Measurements from ENCODE around the gene PRKRIP1. TPM values are rescaled to one million over a fixed set of nuclear protein-coding genes. Genes with fewer than 3 reads are reported as not detected.
A peak's percentile ranks its signal among the peaks of the same experiment; 100 is the strongest.

The PRKRIP1 gene
- total RNA-seq, 1 experiment from 2014 or later, result 24.9 TPM

- H3K9me3 ChIP-seq (ENCODE audit: control insufficient read depth, insufficient read depth, low read depth, low read length), result no peaks in the 10 kb centered on the region
- ChIA-PET POLR2A (no interaction called here), CTCF (no interaction called here)
- no peak for TF ChIP-seq REST (IDR thresholded peaks at IDR 0.05; ENCODE audit: insufficient read depth in 1 of 2, low read depth in 2 of 2, low read length in 1 of 2)
- TF ChIP-seq, protein P1, sequence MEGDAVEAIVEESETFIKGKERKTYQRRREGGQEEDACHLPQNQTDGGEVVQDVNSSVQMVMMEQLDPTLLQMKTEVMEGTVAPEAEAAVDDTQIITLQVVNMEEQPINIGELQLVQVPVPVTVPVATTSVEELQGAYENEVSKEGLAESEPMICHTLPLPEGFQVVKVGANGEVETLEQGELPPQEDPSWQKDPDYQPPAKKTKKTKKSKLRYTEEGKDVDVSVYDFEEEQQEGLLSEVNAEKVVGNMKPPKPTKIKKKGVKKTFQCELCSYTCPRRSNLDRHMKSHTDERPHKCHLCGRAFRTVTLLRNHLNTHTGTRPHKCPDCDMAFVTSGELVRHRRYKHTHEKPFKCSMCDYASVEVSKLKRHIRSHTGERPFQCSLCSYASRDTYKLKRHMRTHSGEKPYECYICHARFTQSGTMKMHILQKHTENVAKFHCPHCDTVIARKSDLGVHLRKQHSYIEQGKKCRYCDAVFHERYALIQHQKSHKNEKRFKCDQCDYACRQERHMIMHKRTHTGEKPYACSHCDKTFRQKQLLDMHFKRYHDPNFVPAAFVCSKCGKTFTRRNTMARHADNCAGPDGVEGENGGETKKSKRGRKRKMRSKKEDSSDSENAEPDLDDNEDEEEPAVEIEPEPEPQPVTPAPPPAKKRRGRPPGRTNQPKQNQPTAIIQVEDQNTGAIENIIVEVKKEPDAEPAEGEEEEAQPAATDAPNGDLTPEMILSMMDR (IDR thresholded peaks at IDR 0.05), result no peak
- TF ChIP-seq SIN3A (IDR thresholded peaks at IDR 0.05; ENCODE audit: borderline replicate concordance, insufficient read depth, low read depth, low read length), result no peak
- no peak for TF ChIP-seq POLR2AphosphoS5 (IDR thresholded peaks at IDR 0.05; ENCODE audit: low read depth, low read length)
- no peak for TF ChIP-seq TCF7L2 (IDR thresholded peaks at IDR 0.05; ENCODE audit: low read depth, low read length)
- no peak overlapping the region for H3K27ac ChIP-seq (ENCODE audit: low read length)
- in situ Hi-C loops (cut with HindIII; ENCODE audit: low pct_unique_long_range_greater_than_20kb, low sequenced_read_pairs) (no loop called here), intact Hi-C loops (cut with micrococcal nuclease; ENCODE audit: unreplicated experiment) (no loop called here)
- no TSS peak for BruUV-seq (replicated peaks)
- no peaks in the 10 kb centered on the region for H3K27me3 ChIP-seq (ENCODE audit: control insufficient read depth, insufficient read depth, low read length)
- no peaks in the 10 kb centered on the region for H3K4me1 ChIP-seq (ENCODE audit: control insufficient read depth, insufficient read depth, low read length)
- H3K4me3 ChIP-seq (ENCODE audit: low read depth in 2 of 2, low read length in 2 of 2), result no peak overlapping the region
- DNase-seq (ENCODE audit: low read depth, low spot score), result no peak
- H3K36me3 ChIP-seq (ENCODE audit: control insufficient read depth, insufficient read depth, low read length), result no peaks in the 10 kb centered on the region; the same call in 1 of the 2 replicates
- 0 out of 2 replicates have a peak, but pooled peaks have one; percentile 2 for ATAC-seq
Observed at GRCh38 chr7:102471791-102472125, 75.6 kb downstream of the PRKRIP1 start.

- Histone ChIP-seq H3K4me3 (ENCODE audit: low read depth in 2 of 2, low read length in 2 of 2) (no peak overlapping the region), H3K36me3 (ENCODE audit: control insufficient read depth, insufficient read depth, low read length) (no peaks in the 10 kb centered on the region), H3K9me3 (ENCODE audit: control insufficient read depth, insufficient read depth, low read depth, low read length) (no peaks in the 10 kb centered on the region), H3K4me1 (ENCODE audit: control insufficient read depth, insufficient read depth, low read length) (no peaks in the 10 kb centered on the region), H3K27me3 (ENCODE audit: control insufficient read depth, insufficient read depth, low read length) (no peaks in the 10 kb centered on the region), H3K27ac (ENCODE audit: low read length) (no peak overlapping the region)
- BruUV-seq (replicated peaks), result no TSS peak
- DNase-seq (ENCODE audit: low read depth, low spot score), result no peak
- POLR2A ChIA-PET, result no interaction called here
- ATAC-seq, result 0 out of 2 replicates have a peak, but pooled peaks have one; percentile 4
- intact Hi-C loops (cut with micrococcal nuclease; ENCODE audit: unreplicated experiment) (no loop called here), in situ Hi-C loops (cut with HindIII; ENCODE audit: low pct_unique_long_range_greater_than_20kb, low sequenced_read_pairs) (no loop called here)
- CTCF ChIA-PET, result interaction anchor here (0.6 kb wide), 1 partner anchor 33 kb away, joined by 4 read pairs; no protein-coding TSS in a partner anchor
- TF ChIP-seq, protein P1 (IDR thresholded peaks at IDR 0.05), result no peak
- TF ChIP-seq TCF7L2 (IDR thresholded peaks at IDR 0.05; ENCODE audit: low read depth, low read length) (no peak), SIN3A (IDR thresholded peaks at IDR 0.05; ENCODE audit: borderline replicate concordance, insufficient read depth, low read depth, low read length) (no peak), REST (IDR thresholded peaks at IDR 0.05; ENCODE audit: insufficient read depth in 1 of 2, low read depth in 2 of 2, low read length in 1 of 2) (no peak), POLR2AphosphoS5 (IDR thresholded peaks at IDR 0.05; ENCODE audit: low read depth, low read length) (no peak)
Observed at GRCh38 chr7:102472126-102473041, 76.2 kb downstream of the PRKRIP1 start.

All from Panc1 (cell line).